Measurements from ENCODE around the gene ANAPC16. TPM values are rescaled to one million over a fixed set of nuclear protein-coding genes. Genes with fewer than 3 reads are reported as not detected.
"Not testable (repeated sequence)": the region's sequence is repeated elsewhere in the genome, so short reads cannot be mapped to it uniquely, and the experiment has no call there.

ANAPC16 gene
- total RNA-seq, 2 donors from 2014 or later = 40.9 to 59.4 TPM

GRCh38 chr10:72219235-72219814 is 3.5 kb downstream of the ANAPC16 start:
- ATAC-seq (no peak), DNase-seq (no peak)
- Histone ChIP-seq H3K4me3 (no peak overlapping the region), H3K27ac (peak overlapping the region; percentile 44 to 100 (median 78)), H3K4me1 (peaks cover 61% of the 10 kb centered on the region), H3K36me3 (replicated peaks in 1 of 2; ENCODE audit: insufficient read depth in 1 of 2, low read depth in 2 of 2) (peaks cover 0 to 4% of the 10 kb centered on the region in 2 donors), H3K9me3 (no peaks in the 10 kb centered on the region), H3K27me3 (no peaks in the 10 kb centered on the region)
- TF ChIP-seq POLR2A (IDR thresholded peaks at IDR 0.05) = no peak
- TF ChIP-seq, protein P1, sequence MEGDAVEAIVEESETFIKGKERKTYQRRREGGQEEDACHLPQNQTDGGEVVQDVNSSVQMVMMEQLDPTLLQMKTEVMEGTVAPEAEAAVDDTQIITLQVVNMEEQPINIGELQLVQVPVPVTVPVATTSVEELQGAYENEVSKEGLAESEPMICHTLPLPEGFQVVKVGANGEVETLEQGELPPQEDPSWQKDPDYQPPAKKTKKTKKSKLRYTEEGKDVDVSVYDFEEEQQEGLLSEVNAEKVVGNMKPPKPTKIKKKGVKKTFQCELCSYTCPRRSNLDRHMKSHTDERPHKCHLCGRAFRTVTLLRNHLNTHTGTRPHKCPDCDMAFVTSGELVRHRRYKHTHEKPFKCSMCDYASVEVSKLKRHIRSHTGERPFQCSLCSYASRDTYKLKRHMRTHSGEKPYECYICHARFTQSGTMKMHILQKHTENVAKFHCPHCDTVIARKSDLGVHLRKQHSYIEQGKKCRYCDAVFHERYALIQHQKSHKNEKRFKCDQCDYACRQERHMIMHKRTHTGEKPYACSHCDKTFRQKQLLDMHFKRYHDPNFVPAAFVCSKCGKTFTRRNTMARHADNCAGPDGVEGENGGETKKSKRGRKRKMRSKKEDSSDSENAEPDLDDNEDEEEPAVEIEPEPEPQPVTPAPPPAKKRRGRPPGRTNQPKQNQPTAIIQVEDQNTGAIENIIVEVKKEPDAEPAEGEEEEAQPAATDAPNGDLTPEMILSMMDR (IDR thresholded peaks at IDR 0.05) = no peak
- WGBS, 2 donors = 38 to 46% methylated on average over 6 of the region's 6 CpGs
- intact Hi-C loops (cut with DNase I) = no loop called here

GRCh38 chr10:72220637-72221036 is 4.8 kb downstream of the ANAPC16 start:
- Histone ChIP-seq H3K4me3 (no peak overlapping the region), H3K27me3 (no peaks in the 10 kb centered on the region), H3K27ac (peak overlapping the region in 2 of 4 donors; percentile 30 to 98), H3K36me3 (replicated peaks in 1 of 2; ENCODE audit: insufficient read depth in 1 of 2, low read depth in 2 of 2) (peaks cover 0 to 6% of the 10 kb centered on the region in 2 donors), H3K9me3 (no peaks in the 10 kb centered on the region), H3K4me1 (peaks cover 63% of the 10 kb centered on the region)
- WGBS, 2 donors = 79 to 85% methylated on average over 8 of the region's 8 CpGs
- no peak for TF ChIP-seq POLR2A (IDR thresholded peaks at IDR 0.05)
- TF ChIP-seq, protein P1 (IDR thresholded peaks at IDR 0.05) = no peak
- no peak for ATAC-seq
- intact Hi-C loops (cut with DNase I) = no loop called here
- no peak for DNase-seq

GRCh38 chr10:72221278-72221677 is 5.5 kb downstream of the ANAPC16 start:
- DNase-seq (no peak), ATAC-seq (no peak)
- Histone ChIP-seq H3K27me3 (no peaks in the 10 kb centered on the region), H3K27ac (peak overlapping the region in 1 of 4 donors; percentile 98), H3K36me3 (replicated peaks in 1 of 2; ENCODE audit: insufficient read depth in 1 of 2, low read depth in 2 of 2) (peaks cover 0 to 6% of the 10 kb centered on the region in 2 donors), H3K9me3 (no peaks in the 10 kb centered on the region), H3K4me3 (no peak overlapping the region), H3K4me1 (peaks cover 69% of the 10 kb centered on the region)
- TF ChIP-seq, protein P1 (IDR thresholded peaks at IDR 0.05) = no peak
- no peak for TF ChIP-seq POLR2A (IDR thresholded peaks at IDR 0.05)
- 100% methylated on average over 1 of the region's 1 CpG for WGBS, 2 donors
- intact Hi-C loops (cut with DNase I) = no loop called here

GRCh38 chr10:72223743-72224101 is 7.9 kb downstream of the ANAPC16 start:
- peak; percentile 4 for ATAC-seq
- no peaks in the 10 kb centered on the region for H3K9me3 ChIP-seq
- intact Hi-C loops (cut with DNase I) = no loop called here
- H3K27ac ChIP-seq = peak overlapping the region; percentile 50 to 91 (median 68)
- DNase-seq = no peak
- peaks cover 0 to 6% of the 10 kb centered on the region in 2 donors for H3K36me3 ChIP-seq (replicated peaks in 1 of 2; ENCODE audit: insufficient read depth in 1 of 2, low read depth in 2 of 2)
- WGBS, 2 donors = 46 to 60% methylated on average over 1 of the region's 1 CpG
- no peak overlapping the region for H3K4me3 ChIP-seq
- H3K4me1 ChIP-seq = peaks cover 80% of the 10 kb centered on the region
- H3K27me3 ChIP-seq = no peaks in the 10 kb centered on the region
- no peak for TF ChIP-seq POLR2A (IDR thresholded peaks at IDR 0.05)
- TF ChIP-seq, protein P1 (IDR thresholded peaks at IDR 0.05) = no peak

- H3K27ac ChIP-seq = peak overlapping the region in 3 of 4 donors; percentile 62 to 91 (median 74)
- intact Hi-C loops (cut with DNase I); H3K36me3 ChIP-seq (replicated peaks in 1 of 2; ENCODE audit: insufficient read depth in 1 of 2, low read depth in 2 of 2); DNase-seq; H3K9me3 ChIP-seq; H3K4me3 ChIP-seq; ATAC-seq; H3K27me3 ChIP-seq: not testable (repeated sequence)
- 75 to 83% methylated on average over 6 of the region's 6 CpGs for WGBS, 2 donors
- peaks cover 80% of the 10 kb centered on the region for H3K4me1 ChIP-seq
These were observed 8.4 kb downstream of the ANAPC16 start for GRCh38 chr10:72224191-72224590.
